ENCODE measurements around the gene NOVA1. TPM values are rescaled to one million over a fixed set of nuclear protein-coding genes. Genes with fewer than 3 reads are reported as not detected.
"Not testable (repeated sequence)": the region's sequence is repeated elsewhere in the genome, so short reads cannot be mapped to it uniquely, and the experiment has no call there.

The NOVA1 gene
- polyA plus RNA-seq (ENCODE audit: insufficient read length in 4 of 4) = 10 to 100 TPM; 21.8 to 32.6 (median 27.4) TPM

- peak in 2 of 4 donors; percentile 31 for DNase-seq (ENCODE audit: low read depth in 4 of 4, low spot score in 3 of 4)
Measured at GRCh38 chr14:26597589-26598080, at the start of gene NOVA1. TSS of gene NOVA1 (minus strand) at chr14:26598033. CDS start at chr14:26597436, 597 bp downstream.

- DNase-seq (ENCODE audit: low read depth in 4 of 4, low spot score in 3 of 4) = not testable (repeated sequence)
Measured at GRCh38 chr14:26645057-26645456, 47.2 kb upstream of the NOVA1 start.

- no peak for DNase-seq (ENCODE audit: low read depth in 4 of 4, low spot score in 3 of 4)
Measured at GRCh38 chr14:26636561-26636960, 38.7 kb upstream of the NOVA1 start.

GRCh38 chr14:26634946-26635345 lies 37.1 kb upstream of the NOVA1 start:
- not testable (repeated sequence) for DNase-seq (ENCODE audit: low read depth in 4 of 4, low spot score in 3 of 4)

- no peak for DNase-seq (ENCODE audit: low read depth in 4 of 4, low spot score in 3 of 4)
Measured at GRCh38 chr14:26626256-26626655, 28.4 kb upstream of the NOVA1 start.

- DNase-seq (ENCODE audit: low read depth in 4 of 4, low spot score in 3 of 4) = no peak
Measured at GRCh38 chr14:26622611-26623010, 24.8 kb upstream of the NOVA1 start.

- DNase-seq (ENCODE audit: low read depth in 4 of 4, low spot score in 3 of 4) = no peak
Measured at GRCh38 chr14:26621807-26622560, 24.2 kb upstream of the NOVA1 start.

- no peak for DNase-seq (ENCODE audit: low read depth in 4 of 4, low spot score in 3 of 4)
Measured at GRCh38 chr14:26621364-26621763, 23.5 kb upstream of the NOVA1 start.

- no peak for DNase-seq (ENCODE audit: low read depth in 4 of 4, low spot score in 3 of 4)
Measured at GRCh38 chr14:26611259-26611658, 13.4 kb upstream of the NOVA1 start.

GRCh38 chr14:26606729-26607312 lies 9.0 kb upstream of the NOVA1 start:
- DNase-seq (ENCODE audit: low read depth in 4 of 4, low spot score in 3 of 4) = no peak

GRCh38 chr14:26605602-26606001 lies 7.8 kb upstream of the NOVA1 start:
- no peak for DNase-seq (ENCODE audit: low read depth in 4 of 4, low spot score in 3 of 4)

- DNase-seq (ENCODE audit: low read depth in 4 of 4, low spot score in 3 of 4) = no peak
Measured at GRCh38 chr14:26602902-26603301, 5.1 kb upstream of the NOVA1 start.

- DNase-seq (ENCODE audit: low read depth in 4 of 4, low spot score in 3 of 4) = no peak
Measured at GRCh38 chr14:26601856-26602255, 4.0 kb upstream of the NOVA1 start.

- DNase-seq (ENCODE audit: low read depth in 4 of 4, low spot score in 3 of 4) = no peak
Measured at GRCh38 chr14:26599291-26599690, 1.5 kb upstream of the NOVA1 start.

GRCh38 chr14:26598672-26599131 lies 869 bp upstream of the NOVA1 start:
- DNase-seq (ENCODE audit: low read depth in 4 of 4, low spot score in 3 of 4) = no peak

- DNase-seq (ENCODE audit: low read depth in 4 of 4, low spot score in 3 of 4) = peak; percentile 90 to 94 (median 92)
Measured at GRCh38 chr14:26598081-26598671, 343 bp upstream of the NOVA1 start.

- peak in 3 of 4 donors; percentile 18 to 23 (median 18) for DNase-seq (ENCODE audit: low read depth in 4 of 4, low spot score in 3 of 4)
Measured at GRCh38 chr14:26597071-26597588, 703 bp downstream of the NOVA1 start.

GRCh38 chr14:26596543-26597061 lies 1.2 kb downstream of the NOVA1 start:
- peak in 2 of 4 donors; percentile 36 to 43 for DNase-seq (ENCODE audit: low read depth in 4 of 4, low spot score in 3 of 4)

- no peak for DNase-seq (ENCODE audit: low read depth in 4 of 4, low spot score in 3 of 4)
Measured at GRCh38 chr14:26595926-26596542, 1.8 kb downstream of the NOVA1 start.

- DNase-seq (ENCODE audit: low read depth in 4 of 4, low spot score in 3 of 4) = no peak
Measured at GRCh38 chr14:26594756-26595545, 2.9 kb downstream of the NOVA1 start.

Data from left renal pelvis (tissue), 4 donors.